OCI-LY1 (cell line): ENCODE measurements around the gene CNTN1.

Experiments used
- H2AFZ ChIP-seq: fragments of 200-600 bp; sonication (generic), shearing (Covaris generic); 2 replicates; pipeline ENCODE4 v1.6.0; 2014; ENCODE audit warnings: antibody characterized with exemption, mild to moderate bottlenecking, low read length
- H3F3A ChIP-seq: fragments of 200-600 bp; sonication (generic), shearing (Covaris generic); 2 replicates; pipeline ENCODE4 v1.6.0; 2014; ENCODE audit warnings: mild to moderate bottlenecking, antibody characterized with exemption, low read length, moderate library complexity; ENCODE audit not compliant: insufficient read depth
- H3K27ac ChIP-seq: fragments of 200-600 bp; sonication (generic); 2 replicates; pipeline ENCODE4 v1.5.1; 2014; ENCODE audit warnings: low read length, mixed run types, mild to moderate bottlenecking, low read depth; ENCODE audit not compliant: poor library complexity, severe bottlenecking
- H3K27me3 ChIP-seq: fragments of 200-600 bp; sonication (generic); 2 replicates; pipeline ENCODE4 v1.6.0; 2014; ENCODE audit warnings: antibody characterized with exemption, mild to moderate bottlenecking, low read length, moderate library complexity; ENCODE audit not compliant: insufficient read depth
- H3K36me3 ChIP-seq: fragments of 200-600 bp; sonication (generic); 2 replicates; pipeline ENCODE4 v1.6.1; 2014; ENCODE audit warnings: mild to moderate bottlenecking, antibody characterized with exemption, low read length, moderate library complexity, mixed read lengths; ENCODE audit not compliant: insufficient read depth
- H3K4me1 ChIP-seq: fragments of 200-600 bp; sonication (generic); 2 replicates; pipeline ENCODE4 v1.5.1; 2014; ENCODE audit warnings: mild to moderate bottlenecking, low read length, moderate library complexity; ENCODE audit not compliant: insufficient read depth, severe bottlenecking
- H3K4me2 ChIP-seq: fragments of 200-600 bp; sonication (generic), shearing (Covaris generic); 2 replicates; pipeline ENCODE4 v1.6.1; 2014; ENCODE audit warnings: low read length
- H3K4me3 ChIP-seq: fragments of 200-600 bp; sonication (generic); 2 replicates; pipeline ENCODE4 v1.5.1; 2014; ENCODE audit warnings: low read length, low read depth, mild to moderate bottlenecking, mixed read lengths; ENCODE audit not compliant: poor library complexity, severe bottlenecking
- H3K79me2 ChIP-seq: fragments of 200-600 bp; shearing (Covaris generic); 2 replicates; pipeline ENCODE4 v1.6.1; 2016; ENCODE audit warnings: mixed run types, low read length, mixed read lengths; ENCODE audit not compliant: insufficient read depth
- H3K9ac ChIP-seq: fragments of 200-600 bp; sonication (generic), shearing (Covaris generic); 2 replicates; pipeline ENCODE4 v1.6.1; 2014; ENCODE audit warnings: mild to moderate bottlenecking, low read length, mixed read lengths
- H3K9me2 ChIP-seq: fragments of 200-600 bp; sonication (generic), shearing (Covaris generic); 2 replicates; pipeline ENCODE4 v1.6.1; 2014; ENCODE audit warnings: low read depth, mild to moderate bottlenecking, low read length, mixed read lengths
- H3K9me3 ChIP-seq: fragments of 200-600 bp; shearing (Covaris generic); 2 replicates; pipeline ENCODE4 v1.6.1; 2014; ENCODE audit warnings: low read length, mixed read lengths
- H4K20me1 ChIP-seq: fragments of 200-600 bp; sonication (generic), shearing (Covaris generic); 2 replicates; pipeline ENCODE4 v1.6.0; 2016; ENCODE audit warnings: mild to moderate bottlenecking, low read length; ENCODE audit not compliant: insufficient read depth
- EZH2 ChIP-seq: fragments of 200-600 bp; sonication (generic), shearing (Covaris generic); IDR thresholded peaks from 2 replicates; pipeline ENCODE4 v1.8.0; 2017; ENCODE audit warnings: borderline replicate concordance, mixed run types, mild to moderate bottlenecking, antibody characterized with exemption, low read length, moderate library complexity, mixed read lengths
- TF ChIP-seq, protein P1 (sequence below): fragments of 200-600 bp; sonication (generic), shearing (Covaris generic); IDR thresholded peaks from 2 replicates; pipeline ENCODE4 v1.5.1; 2017; ENCODE audit warnings: mild to moderate bottlenecking, antibody characterized with exemption, low read length, moderate library complexity, mixed read lengths

Gene CNTN1

DNA sequence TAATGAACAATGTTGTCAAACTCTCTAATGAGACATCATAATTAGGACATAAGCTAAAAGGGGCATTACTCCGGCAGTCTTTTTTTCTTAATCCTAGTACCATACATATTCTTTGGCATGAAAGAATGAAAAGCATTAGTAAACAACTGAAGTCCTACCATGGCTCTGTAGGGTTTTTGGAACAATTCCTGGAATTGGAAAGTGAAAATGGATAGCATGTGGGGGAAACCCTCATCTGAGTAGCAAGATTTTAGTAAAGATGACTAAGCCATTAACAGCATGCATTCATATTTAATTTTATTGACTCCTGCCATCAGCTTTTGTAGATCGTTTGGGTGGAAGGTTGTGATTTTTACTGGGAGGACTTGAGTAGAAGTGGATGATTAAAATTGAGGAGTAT lies 279.7 kb downstream of the CNTN1 start:
- Histone ChIP-seq H3K27ac (no peak overlapping the region), H2AFZ (no peak overlapping the region), H3K4me2 (no peak overlapping the region), H3K9me3 (no peaks in the 10 kb centered on the region), H3K27me3 (no peaks in the 10 kb centered on the region), H4K20me1 (no peaks in the 10 kb centered on the region), H3K36me3 (no peaks in the 10 kb centered on the region), H3F3A (no peaks in the 10 kb centered on the region), H3K4me3 (no peak overlapping the region), H3K4me1 (no peaks in the 10 kb centered on the region), H3K9ac (no peak overlapping the region), H3K9me2 (no peaks in the 10 kb centered on the region), H3K79me2 (no peaks in the 10 kb centered on the region)
- TF ChIP-seq, protein P1, sequence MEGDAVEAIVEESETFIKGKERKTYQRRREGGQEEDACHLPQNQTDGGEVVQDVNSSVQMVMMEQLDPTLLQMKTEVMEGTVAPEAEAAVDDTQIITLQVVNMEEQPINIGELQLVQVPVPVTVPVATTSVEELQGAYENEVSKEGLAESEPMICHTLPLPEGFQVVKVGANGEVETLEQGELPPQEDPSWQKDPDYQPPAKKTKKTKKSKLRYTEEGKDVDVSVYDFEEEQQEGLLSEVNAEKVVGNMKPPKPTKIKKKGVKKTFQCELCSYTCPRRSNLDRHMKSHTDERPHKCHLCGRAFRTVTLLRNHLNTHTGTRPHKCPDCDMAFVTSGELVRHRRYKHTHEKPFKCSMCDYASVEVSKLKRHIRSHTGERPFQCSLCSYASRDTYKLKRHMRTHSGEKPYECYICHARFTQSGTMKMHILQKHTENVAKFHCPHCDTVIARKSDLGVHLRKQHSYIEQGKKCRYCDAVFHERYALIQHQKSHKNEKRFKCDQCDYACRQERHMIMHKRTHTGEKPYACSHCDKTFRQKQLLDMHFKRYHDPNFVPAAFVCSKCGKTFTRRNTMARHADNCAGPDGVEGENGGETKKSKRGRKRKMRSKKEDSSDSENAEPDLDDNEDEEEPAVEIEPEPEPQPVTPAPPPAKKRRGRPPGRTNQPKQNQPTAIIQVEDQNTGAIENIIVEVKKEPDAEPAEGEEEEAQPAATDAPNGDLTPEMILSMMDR, result no peak
- TF ChIP-seq EZH2, result no peak

DNA sequence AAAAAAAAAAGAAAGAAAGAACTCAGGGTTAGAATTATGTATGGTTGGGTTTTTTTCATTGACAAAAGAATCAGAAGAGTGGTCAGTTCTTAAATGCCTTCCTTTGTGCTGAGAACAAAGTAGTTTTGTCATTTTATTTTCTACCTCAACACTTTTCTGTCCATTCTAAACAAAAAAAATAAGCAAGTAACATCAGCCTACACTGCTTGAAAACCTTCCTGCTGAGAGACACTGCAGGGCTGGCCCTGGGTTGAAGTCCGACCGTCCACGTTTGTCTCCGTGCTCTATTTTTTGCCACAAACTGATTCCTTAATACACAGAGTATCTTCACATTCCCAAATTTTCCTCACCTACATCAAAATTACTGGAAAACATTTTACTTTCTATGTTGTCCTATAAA lies 284.3 kb downstream of the CNTN1 start:
- Histone ChIP-seq H3K36me3 (no peaks in the 10 kb centered on the region), H3K79me2 (no peaks in the 10 kb centered on the region), H3K4me1 (no peaks in the 10 kb centered on the region), H3K9ac (no peak overlapping the region), H3K9me2 (no peaks in the 10 kb centered on the region), H3K27me3 (no peaks in the 10 kb centered on the region), H3K4me2 (no peak overlapping the region), H3K27ac (no peak overlapping the region), H2AFZ (no peak overlapping the region), H3K4me3 (no peak overlapping the region), H3K9me3 (no peaks in the 10 kb centered on the region), H3F3A (no peaks in the 10 kb centered on the region), H4K20me1 (no peaks in the 10 kb centered on the region)
- no peak for TF ChIP-seq EZH2
- TF ChIP-seq, protein P1, result no peak

DNA sequence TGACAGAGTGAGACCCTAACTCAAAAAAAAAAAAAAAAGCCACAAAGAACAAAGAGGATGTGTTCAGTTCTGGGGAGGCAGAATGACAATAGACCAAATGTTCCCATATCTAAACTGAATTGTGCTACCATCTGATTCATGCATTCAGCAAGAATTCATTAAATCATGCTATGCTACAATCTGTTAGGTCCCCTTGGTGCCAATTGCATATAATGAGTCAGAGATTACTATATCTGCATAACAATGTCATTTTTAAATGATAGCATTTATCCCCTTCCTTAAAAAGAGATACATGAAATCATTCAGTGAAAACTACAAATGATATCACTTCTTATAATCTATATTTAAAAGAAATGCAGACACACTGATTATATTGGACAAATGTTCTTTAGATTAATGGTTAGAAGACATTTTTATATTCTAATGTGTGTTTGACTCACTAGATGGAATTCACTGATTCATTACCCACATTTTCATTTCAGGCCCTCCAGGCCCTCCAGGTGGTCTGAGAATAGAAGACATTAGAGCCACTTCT lies 288.3 kb downstream of the CNTN1 start:
- TF ChIP-seq, protein P1, result no peak
- TF ChIP-seq EZH2, result no peak
- H3K36me3 ChIP-seq, result no peaks in the 10 kb centered on the region
- no peaks in the 10 kb centered on the region for H3F3A ChIP-seq
- no peaks in the 10 kb centered on the region for H3K79me2 ChIP-seq
- H3K9me3 ChIP-seq, result no peaks in the 10 kb centered on the region
- no peaks in the 10 kb centered on the region for H3K4me1 ChIP-seq
- H3K4me2 ChIP-seq, result no peak overlapping the region
- H3K4me3 ChIP-seq, result no peak overlapping the region
- no peak overlapping the region for H3K27ac ChIP-seq
- no peak overlapping the region for H3K9ac ChIP-seq
- H2AFZ ChIP-seq, result no peak overlapping the region
- H3K27me3 ChIP-seq, result no peaks in the 10 kb centered on the region
- H4K20me1 ChIP-seq, result no peaks in the 10 kb centered on the region
- H3K9me2 ChIP-seq, result no peaks in the 10 kb centered on the region
